ENCODE measurements around the gene CFAP74.

- TF ChIP-seq POLR2A (IDR thresholded peaks at IDR 0.05; ENCODE audit: low read length): no peak
- no peak for TF ChIP-seq GATA1 (IDR thresholded peaks at IDR 0.05; ENCODE audit: low read depth, low read length)
Observed at GRCh38 chr1:1919304-1920056, 84.1 kb downstream of the CFAP74 start.

Data from erythroblast (primary cell).